Caki2 (cell line): ENCODE measurements around the gene TIPARP. TPM values are rescaled to one million over a fixed set of nuclear protein-coding genes. Genes with fewer than 3 reads are reported as not detected.
"Not testable (repeated sequence)": the region's sequence is repeated elsewhere in the genome, so short reads cannot be mapped to it uniquely, and the experiment has no call there.

ENCODE experiments used
- DNase-seq: peaks from one replicate; pipeline ENCODE4 v3.0.0-alpha.2; 2015; ENCODE audit warnings: low read depth
- in situ Hi-C: cut with HindIII; loops from 2 replicates; pipeline ENCODE4 v1.10.0; 2016; ENCODE audit warnings: low sequenced_read_pairs, low pct_unique_long_range_greater_than_20kb, mixed read lengths
- total RNA-seq: library from RNA; depleted of rRNA; stranded (reverse); fragments of >200 nt; shearing (Covaris generic); gene quantifications from 2 replicates; pipeline ENCODE4 v1.2.3, GENCODE V29; 2014; ENCODE audit warnings: low replicate concordance

TIPARP gene
- total RNA-seq, 1 experiment from 2014 or later: 14.3 TPM

- DNase-seq: peak; percentile 34
- in situ Hi-C loops: no loop called here
Measured at GRCh38 chr3:156691920-156692319, 17.5 kb downstream of the TIPARP start.

GRCh38 chr3:156693166-156693565 is 18.8 kb downstream of the TIPARP start:
- in situ Hi-C loops: no loop called here
- peak; percentile 40 for DNase-seq

- DNase-seq: no peak
- in situ Hi-C loops: no loop called here
Measured at GRCh38 chr3:156694536-156694935, 20.1 kb downstream of the TIPARP start.

GRCh38 chr3:156702367-156702766 is 28.0 kb downstream of the TIPARP start:
- DNase-seq: no peak
- in situ Hi-C loops: no loop called here

GRCh38 chr3:156704370-156705036 is 30.1 kb downstream of the TIPARP start:
- DNase-seq: no peak
- in situ Hi-C loops: no loop called here

GRCh38 chr3:156705761-156706616 is 31.6 kb downstream of the TIPARP start:
- in situ Hi-C loops: no loop called here
- no peak for DNase-seq

GRCh38 chr3:156707588-156707987 is 33.2 kb downstream of the TIPARP start:
- DNase-seq: no peak
- in situ Hi-C loops: no loop called here

GRCh38 chr3:156710429-156710828 is 36.0 kb downstream of the TIPARP start:
- in situ Hi-C loops: no loop called here
- no peak for DNase-seq

GRCh38 chr3:156711113-156711512 is 36.7 kb downstream of the TIPARP start:
- in situ Hi-C loops: no loop called here
- DNase-seq: no peak

- in situ Hi-C loops, DNase-seq: not testable (repeated sequence)
Measured at GRCh38 chr3:156711944-156712343, 37.6 kb downstream of the TIPARP start.

- in situ Hi-C loops: no loop called here
- no peak for DNase-seq
Measured at GRCh38 chr3:156716105-156716862, 41.9 kb downstream of the TIPARP start.

GRCh38 chr3:156718622-156719306 is 44.4 kb downstream of the TIPARP start:
- in situ Hi-C loops: no loop called here
- no peak for DNase-seq

- DNase-seq: no peak
- in situ Hi-C loops: no loop called here
Measured at GRCh38 chr3:156720826-156721225, 46.4 kb downstream of the TIPARP start.

GRCh38 chr3:156721687-156722618 is 47.6 kb downstream of the TIPARP start:
- in situ Hi-C loops: no loop called here
- no peak for DNase-seq

GRCh38 chr3:156723182-156723619 is 48.8 kb downstream of the TIPARP start:
- in situ Hi-C loops: no loop called here
- DNase-seq: no peak

GRCh38 chr3:156725682-156726081 is 51.3 kb downstream of the TIPARP start:
- in situ Hi-C loops: no loop called here

GRCh38 chr3:156726456-156726855 is 52.1 kb downstream of the TIPARP start:
- DNase-seq: no peak
- in situ Hi-C loops: no loop called here

More at GRCh38 chr3:156725682-156726081, 51.3 kb downstream of the TIPARP start:
- no peak for DNase-seq
